Fibroblast of lung (primary cell): ENCODE measurements around the gene FHDC1.

Source experiments
- EZH2 ChIP-seq: IDR thresholded peaks from 2 replicates; pipeline ENCODE4 v1.5.1; 2012; ENCODE audit warnings: low read length, control low read depth, mild to moderate bottlenecking; ENCODE audit errors: missing control alignments
- TF ChIP-seq, protein P1 (sequence below), 2 donors: IDR thresholded peaks in 1 of 2; conservative IDR thresholded peaks in 1 of 2; 1 replicate in 1 of 2; 2 replicates in 1 of 2; pipeline ENCODE4 v1.5.1; 2011 to 2012; ENCODE audit warnings: low read length in 2 of 2, control low read depth in 1 of 2, inconsistent platforms in 1 of 2, low read depth in 1 of 2, mild to moderate bottlenecking in 1 of 2

DNA sequence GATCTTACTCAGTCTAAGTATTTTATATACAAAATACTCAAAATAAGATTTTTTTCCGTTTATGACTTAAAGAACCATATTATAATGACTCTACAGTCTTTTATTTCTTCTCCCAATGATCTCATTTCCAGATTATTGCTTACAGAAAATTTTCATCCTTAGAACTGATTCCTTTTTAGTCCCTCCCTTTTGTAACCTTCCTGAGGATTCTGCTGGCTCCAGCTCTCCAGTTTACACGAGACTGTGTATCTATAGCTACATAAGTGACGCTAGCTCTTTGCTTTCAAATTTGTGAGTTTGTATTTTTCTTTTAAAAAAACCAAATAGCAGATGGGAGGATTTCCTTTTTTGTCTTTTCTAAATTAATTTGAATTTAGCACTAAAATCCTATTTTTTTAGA lies 24.0 kb downstream of the FHDC1 start:
- TF ChIP-seq, protein P1, sequence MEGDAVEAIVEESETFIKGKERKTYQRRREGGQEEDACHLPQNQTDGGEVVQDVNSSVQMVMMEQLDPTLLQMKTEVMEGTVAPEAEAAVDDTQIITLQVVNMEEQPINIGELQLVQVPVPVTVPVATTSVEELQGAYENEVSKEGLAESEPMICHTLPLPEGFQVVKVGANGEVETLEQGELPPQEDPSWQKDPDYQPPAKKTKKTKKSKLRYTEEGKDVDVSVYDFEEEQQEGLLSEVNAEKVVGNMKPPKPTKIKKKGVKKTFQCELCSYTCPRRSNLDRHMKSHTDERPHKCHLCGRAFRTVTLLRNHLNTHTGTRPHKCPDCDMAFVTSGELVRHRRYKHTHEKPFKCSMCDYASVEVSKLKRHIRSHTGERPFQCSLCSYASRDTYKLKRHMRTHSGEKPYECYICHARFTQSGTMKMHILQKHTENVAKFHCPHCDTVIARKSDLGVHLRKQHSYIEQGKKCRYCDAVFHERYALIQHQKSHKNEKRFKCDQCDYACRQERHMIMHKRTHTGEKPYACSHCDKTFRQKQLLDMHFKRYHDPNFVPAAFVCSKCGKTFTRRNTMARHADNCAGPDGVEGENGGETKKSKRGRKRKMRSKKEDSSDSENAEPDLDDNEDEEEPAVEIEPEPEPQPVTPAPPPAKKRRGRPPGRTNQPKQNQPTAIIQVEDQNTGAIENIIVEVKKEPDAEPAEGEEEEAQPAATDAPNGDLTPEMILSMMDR (conservative IDR thresholded peaks at IDR 0.05 in 1 of 2, IDR thresholded peaks at IDR 0.05 in 1 of 2; ENCODE audit: low read depth in 1 of 2, low read length in 2 of 2), result no peak
- TF ChIP-seq EZH2, result no peak
